Hepatocyte (in vitro differentiated cells): Measurements from ENCODE around the gene C2CD5. TPM values are rescaled to one million over a fixed set of nuclear protein-coding genes. Genes with fewer than 3 reads are reported as not detected.

Experiments
- DNase-seq: peaks from one replicate; pipeline ENCODE4 v3.0.0-alpha.2; 2016; ENCODE audit warnings: low spot score
- H2AFZ ChIP-seq: fragments of 200-600 bp; sonication (generic); 2 replicates; pipeline ENCODE4 v1.6.0; 2016; ENCODE audit warnings: antibody characterized with exemption, mild to moderate bottlenecking
- H3K27ac ChIP-seq: fragments of 200-600 bp; sonication (generic); 2 replicates; pipeline ENCODE4 v1.5.1; 2016; ENCODE audit warnings: mild to moderate bottlenecking
- H3K27me3 ChIP-seq: fragments of 200-600 bp; sonication (generic); 2 replicates; pipeline ENCODE4 v1.6.1; 2016
- H3K36me3 ChIP-seq: fragments of 200-600 bp; sonication (generic); replicated peaks from 2 replicates; pipeline ENCODE4 v1.5.1; 2016; ENCODE audit warnings: low read depth; ENCODE audit not compliant: insufficient read depth
- H3K4me1 ChIP-seq: fragments of 200-600 bp; sonication (generic); 2 replicates; pipeline ENCODE4 v1.5.1; 2016; ENCODE audit warnings: mild to moderate bottlenecking, moderate library complexity; ENCODE audit not compliant: insufficient read depth
- H3K4me2 ChIP-seq: fragments of 200-600 bp; sonication (generic); 2 replicates; pipeline ENCODE4 v1.6.0; 2016
- H3K4me3 ChIP-seq: fragments of 200-600 bp; sonication (generic); 2 replicates; pipeline ENCODE4 v1.5.1; 2016; ENCODE audit warnings: mild to moderate bottlenecking
- H3K79me2 ChIP-seq: fragments of 200-600 bp; sonication (generic); 2 replicates; pipeline ENCODE4 v1.6.0; 2017; ENCODE audit warnings: mild to moderate bottlenecking
- H3K9me2 ChIP-seq: fragments of 200-600 bp; sonication (generic); replicated peaks from 2 replicates; pipeline ENCODE4 v1.6.0; 2017; ENCODE audit warnings: mild to moderate bottlenecking; ENCODE audit not compliant: insufficient read depth
- H3K9me3 ChIP-seq: fragments of 200-600 bp; sonication (generic); 2 replicates; pipeline ENCODE4 v1.5.1; 2016; ENCODE audit warnings: low read depth, mild to moderate bottlenecking
- H4K20me1 ChIP-seq: fragments of 200-600 bp; sonication (generic); 2 replicates; pipeline ENCODE4 v1.6.0; 2016; ENCODE audit warnings: mild to moderate bottlenecking; ENCODE audit not compliant: insufficient read depth, poor library complexity, severe bottlenecking
- EZH2 ChIP-seq: fragments of 200-600 bp; sonication (generic); IDR thresholded peaks from 2 replicates; pipeline ENCODE4 v1.6.1; 2016; ENCODE audit warnings: antibody characterized with exemption, mild to moderate bottlenecking, borderline replicate concordance
- EZH2phosphoT487 ChIP-seq: fragments of 200-600 bp; sonication (generic); IDR thresholded peaks from one replicate; pipeline ENCODE4 v1.6.1; 2018; ENCODE audit warnings: antibody characterized with exemption, mild to moderate bottlenecking, low read depth, moderate library complexity; ENCODE audit not compliant: unreplicated experiment, severe bottlenecking
- WGBS: methylation state at CpG from one replicate; pipeline ENCODE4 v1.1.6; 2016; ENCODE audit warnings: low lambda C conversion rate; ENCODE audit errors: missing lambda C conversion rate; 5-methylcytosine and 5-hydroxymethylcytosine counted together
- polyA plus RNA-seq: library from polyadenylated mRNA; unstranded; fragments of >200 nt; fragmentation: Nextera tagmentation; extraction: Ambion mirVana; gene quantifications from 2 replicates; pipeline ENCODE4 v1.2.1, GENCODE V29; 2016
- total RNA-seq: library from RNA; depleted of rRNA; stranded (reverse); fragments of >200 nt; gene quantifications from 2 replicates; pipeline ENCODE4 v1.2.3, GENCODE V29; 2014
- TF ChIP-seq, protein P1 (sequence below): fragments of 200-600 bp; sonication (generic); IDR thresholded peaks from 2 replicates; pipeline ENCODE4 v1.5.1; 2016; ENCODE audit warnings: antibody characterized with exemption, mild to moderate bottlenecking; ENCODE audit not compliant: poor library complexity

Gene C2CD5
- total and polyA plus RNA-seq, 2 experiments from 2014 or later, result 7.3 to 20.5 TPM

DNA sequence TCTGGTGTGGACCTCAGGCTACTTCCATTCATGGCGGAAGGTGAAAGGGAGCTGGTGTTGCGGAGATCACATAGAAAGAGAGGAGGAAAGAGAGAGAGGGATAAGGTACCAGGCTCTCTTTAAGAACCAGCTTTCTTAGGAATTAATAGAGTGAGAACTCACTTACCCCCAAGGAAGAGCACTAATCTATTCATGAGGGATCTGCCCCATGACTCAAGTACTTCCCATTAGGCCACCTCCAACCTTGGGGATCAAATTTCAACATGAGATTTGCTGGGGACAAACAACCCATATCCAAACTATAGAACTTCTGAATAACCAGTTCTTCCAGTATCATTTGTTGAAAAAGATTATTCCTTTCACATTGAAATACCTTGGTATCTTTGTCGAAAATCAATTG lies 34.0 kb upstream of the C2CD5 start:
- H3K36me3 ChIP-seq, result no peaks in the 10 kb centered on the region
- no peaks in the 10 kb centered on the region for H4K20me1 ChIP-seq
- no peak overlapping the region for H3K27ac ChIP-seq
- H3K4me2 ChIP-seq, result no peak overlapping the region
- no peak overlapping the region for H3K4me3 ChIP-seq
- no peak for DNase-seq
- H3K27me3 ChIP-seq, result no peaks in the 10 kb centered on the region
- no peaks in the 10 kb centered on the region for H3K9me2 ChIP-seq
- 100% methylated on average over 3 of the region's 3 CpGs for WGBS
- H3K9me3 ChIP-seq, result no peaks in the 10 kb centered on the region
- no peaks in the 10 kb centered on the region for H3K4me1 ChIP-seq
- H3K79me2 ChIP-seq, result no peaks in the 10 kb centered on the region
- no peak for TF ChIP-seq EZH2phosphoT487
- no peak for TF ChIP-seq EZH2
- TF ChIP-seq, protein P1, sequence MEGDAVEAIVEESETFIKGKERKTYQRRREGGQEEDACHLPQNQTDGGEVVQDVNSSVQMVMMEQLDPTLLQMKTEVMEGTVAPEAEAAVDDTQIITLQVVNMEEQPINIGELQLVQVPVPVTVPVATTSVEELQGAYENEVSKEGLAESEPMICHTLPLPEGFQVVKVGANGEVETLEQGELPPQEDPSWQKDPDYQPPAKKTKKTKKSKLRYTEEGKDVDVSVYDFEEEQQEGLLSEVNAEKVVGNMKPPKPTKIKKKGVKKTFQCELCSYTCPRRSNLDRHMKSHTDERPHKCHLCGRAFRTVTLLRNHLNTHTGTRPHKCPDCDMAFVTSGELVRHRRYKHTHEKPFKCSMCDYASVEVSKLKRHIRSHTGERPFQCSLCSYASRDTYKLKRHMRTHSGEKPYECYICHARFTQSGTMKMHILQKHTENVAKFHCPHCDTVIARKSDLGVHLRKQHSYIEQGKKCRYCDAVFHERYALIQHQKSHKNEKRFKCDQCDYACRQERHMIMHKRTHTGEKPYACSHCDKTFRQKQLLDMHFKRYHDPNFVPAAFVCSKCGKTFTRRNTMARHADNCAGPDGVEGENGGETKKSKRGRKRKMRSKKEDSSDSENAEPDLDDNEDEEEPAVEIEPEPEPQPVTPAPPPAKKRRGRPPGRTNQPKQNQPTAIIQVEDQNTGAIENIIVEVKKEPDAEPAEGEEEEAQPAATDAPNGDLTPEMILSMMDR, result no peak
- H2AFZ ChIP-seq, result no peak overlapping the region

DNA sequence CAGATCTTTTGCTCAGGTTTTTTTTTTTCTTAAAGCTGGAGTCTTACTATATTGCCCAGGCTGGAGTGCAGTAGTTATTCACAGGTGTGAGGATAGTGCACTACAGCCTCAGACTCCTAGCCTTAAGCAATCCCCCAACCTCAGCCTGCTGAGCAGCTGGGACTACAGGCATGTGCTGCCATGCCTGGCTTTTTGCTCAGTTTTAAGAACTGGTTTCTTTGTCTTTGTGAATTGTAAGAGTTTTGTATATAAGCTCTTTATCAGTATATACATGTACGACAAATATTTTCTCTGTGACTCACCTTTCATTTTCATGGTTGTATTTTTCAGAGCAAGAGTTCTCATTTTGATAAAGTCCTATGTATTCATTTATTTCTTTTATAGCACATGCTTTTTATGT lies 33.3 kb upstream of the C2CD5 start:
- Histone ChIP-seq H3K4me3 (no peak overlapping the region), H3K79me2 (no peaks in the 10 kb centered on the region), H3K9me2 (no peaks in the 10 kb centered on the region), H3K27ac (no peak overlapping the region), H2AFZ (no peak overlapping the region), H4K20me1 (no peaks in the 10 kb centered on the region), H3K4me2 (no peak overlapping the region), H3K36me3 (no peaks in the 10 kb centered on the region), H3K27me3 (no peaks in the 10 kb centered on the region), H3K4me1 (no peaks in the 10 kb centered on the region), H3K9me3 (no peaks in the 10 kb centered on the region)
- TF ChIP-seq EZH2 (no peak), EZH2phosphoT487 (no peak)
- TF ChIP-seq, protein P1, result no peak
- 83% methylated on average over 1 of the region's 1 CpG for WGBS
- DNase-seq, result no peak

DNA sequence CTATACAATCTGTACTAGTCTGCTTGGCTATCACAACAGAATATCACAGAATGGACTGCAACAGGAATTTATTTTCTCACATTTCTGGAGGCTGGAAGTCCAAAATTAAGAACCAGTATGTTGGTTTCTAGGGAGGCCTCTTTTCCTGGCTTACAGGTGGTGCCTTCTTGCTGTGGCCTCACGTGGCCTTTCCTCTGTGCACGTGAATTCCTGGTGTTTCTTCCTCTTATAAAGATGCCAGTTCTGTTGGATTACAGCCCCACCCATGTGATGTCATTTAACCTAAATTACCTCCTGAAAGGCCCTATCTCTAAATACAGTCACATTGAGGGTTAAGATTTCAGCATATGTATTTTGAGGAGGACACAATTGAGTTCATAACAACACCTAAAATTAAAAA lies 32.1 kb upstream of the C2CD5 start:
- Histone ChIP-seq H3K9me2 (no peaks in the 10 kb centered on the region), H3K4me2 (no peak overlapping the region), H2AFZ (no peak overlapping the region), H3K27ac (no peak overlapping the region), H3K4me1 (no peaks in the 10 kb centered on the region), H3K79me2 (no peaks in the 10 kb centered on the region), H3K36me3 (no peaks in the 10 kb centered on the region), H4K20me1 (no peaks in the 10 kb centered on the region), H3K4me3 (no peak overlapping the region), H3K9me3 (no peaks in the 10 kb centered on the region), H3K27me3 (no peaks in the 10 kb centered on the region)
- TF ChIP-seq EZH2phosphoT487, result no peak
- TF ChIP-seq, protein P1, result no peak
- no peak for TF ChIP-seq EZH2
- no peak for DNase-seq
- 74% methylated on average over 2 of the region's 2 CpGs for WGBS

DNA sequence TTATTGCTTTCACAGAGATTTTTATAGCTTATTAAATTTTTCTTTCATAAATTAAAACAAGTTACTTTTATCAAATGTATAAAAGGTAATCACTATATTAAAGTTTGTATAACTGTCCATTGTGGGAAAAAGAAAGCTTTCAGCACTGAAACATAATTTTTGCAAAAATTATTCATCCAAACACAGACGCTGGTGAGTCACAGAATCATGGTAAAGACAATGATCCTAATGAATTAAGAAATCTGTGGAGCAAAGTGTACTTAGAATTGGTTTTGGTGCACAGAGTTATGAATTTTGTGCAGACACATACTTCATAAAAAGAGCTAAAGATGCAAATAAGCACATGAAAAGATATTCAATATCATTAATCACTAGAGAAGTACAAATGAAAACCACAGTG lies 31.7 kb upstream of the C2CD5 start:
- Histone ChIP-seq H3K4me3 (no peak overlapping the region), H3K79me2 (no peaks in the 10 kb centered on the region), H3K4me2 (no peak overlapping the region), H3K27ac (no peak overlapping the region), H4K20me1 (no peaks in the 10 kb centered on the region), H2AFZ (no peak overlapping the region), H3K36me3 (no peaks in the 10 kb centered on the region), H3K9me3 (no peaks in the 10 kb centered on the region), H3K9me2 (no peaks in the 10 kb centered on the region), H3K4me1 (no peaks in the 10 kb centered on the region), H3K27me3 (no peaks in the 10 kb centered on the region)
- TF ChIP-seq EZH2phosphoT487, result no peak
- no peak for DNase-seq
- WGBS, result 84% methylated on average over 1 of the region's 1 CpG
